Activated naive CD8-positive, alpha-beta T cell treated with anti-CD3 and anti-CD28 coated beads, Interleukin-2, amount 50 U/mL, for 16 hours (primary cell): Measurements from ENCODE around the gene CCR7.

Source experiments
- DNase-seq: peaks from one replicate; pipeline ENCODE4 v3.0.0-alpha.2; 2020; ENCODE audit warnings: low read depth, low spot score

Gene CCR7

DNA sequence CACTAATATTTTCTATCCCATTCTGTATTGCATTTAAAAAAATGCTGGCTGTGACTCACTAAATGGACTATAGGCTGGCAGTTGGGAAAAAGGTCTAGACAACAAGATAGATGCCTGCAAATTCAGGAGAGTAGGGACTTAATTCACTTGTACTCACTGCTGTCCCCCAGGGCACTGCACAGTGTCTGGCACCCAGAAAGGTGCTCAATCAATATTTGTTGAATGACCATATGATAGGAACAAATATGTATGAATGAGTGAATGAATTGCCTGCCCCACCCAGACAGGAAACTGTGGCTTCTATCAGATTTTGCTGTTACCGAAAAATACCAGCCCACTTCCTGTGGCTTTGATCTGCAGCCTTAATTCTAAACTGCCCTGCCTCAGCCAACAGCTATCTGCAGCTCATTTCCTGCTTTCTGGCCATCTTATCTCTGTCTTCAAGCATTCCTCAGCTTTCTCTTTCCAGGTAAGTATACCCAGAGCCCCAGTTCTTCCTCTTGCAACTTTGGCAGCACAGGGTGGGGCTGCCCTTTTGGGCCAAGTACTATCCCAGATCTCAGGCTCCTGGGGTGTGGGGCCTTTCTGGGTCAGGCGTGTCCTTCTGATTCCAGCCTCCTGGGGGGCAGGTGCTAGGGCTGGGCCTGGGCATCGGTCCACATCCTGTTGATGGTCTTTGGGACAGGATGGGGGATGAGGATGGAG is 48.5 kb downstream of the CCR7 start:
- DNase-seq: no peak

DNA sequence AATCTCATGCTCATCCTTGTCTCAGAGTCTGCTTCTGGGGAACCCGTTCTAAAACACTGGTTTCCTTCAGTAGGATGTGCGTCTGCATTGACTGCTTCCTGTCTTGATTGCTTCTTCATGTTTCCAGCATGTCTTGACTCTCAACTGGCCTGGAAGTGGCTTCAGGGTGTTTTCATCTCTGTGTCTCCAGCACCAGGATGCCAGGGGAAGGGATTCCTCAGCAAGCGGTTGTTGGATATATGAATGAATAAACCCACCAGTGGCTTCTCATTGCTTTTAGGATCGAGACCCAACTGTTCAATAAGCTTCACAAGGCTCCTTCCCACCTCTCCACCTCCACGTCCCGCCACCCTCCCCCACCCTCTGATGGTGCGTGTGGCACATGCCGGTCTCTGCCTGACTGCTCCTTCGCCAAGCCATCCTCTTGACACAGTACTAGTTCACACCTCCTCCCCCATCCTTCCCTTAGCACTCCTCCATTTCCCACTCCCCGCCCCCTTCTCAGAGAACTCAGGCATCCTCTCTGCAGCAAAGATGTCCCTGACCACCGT is 49.7 kb downstream of the CCR7 start:
- no peak for DNase-seq

DNA sequence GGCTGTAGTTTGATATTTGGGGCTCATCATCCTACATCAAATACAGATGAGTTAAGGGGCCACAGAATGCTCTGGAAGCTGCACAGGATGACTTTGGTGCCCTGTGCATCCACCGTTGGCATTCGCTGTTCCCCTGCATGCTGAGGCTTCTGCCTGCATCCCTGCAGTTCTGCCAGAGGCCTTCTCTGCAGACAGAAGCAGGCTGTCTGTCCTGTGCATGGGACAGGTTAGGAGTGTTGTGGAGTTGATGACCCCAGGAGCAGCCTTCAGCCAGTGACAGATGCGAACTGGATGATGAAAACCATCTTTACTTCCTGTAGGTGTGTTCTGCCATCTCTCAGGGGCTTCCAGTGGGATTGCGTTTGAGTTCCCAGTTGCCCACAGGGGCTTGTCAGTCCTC is 50.3 kb downstream of the CCR7 start:
- no peak for DNase-seq

DNA sequence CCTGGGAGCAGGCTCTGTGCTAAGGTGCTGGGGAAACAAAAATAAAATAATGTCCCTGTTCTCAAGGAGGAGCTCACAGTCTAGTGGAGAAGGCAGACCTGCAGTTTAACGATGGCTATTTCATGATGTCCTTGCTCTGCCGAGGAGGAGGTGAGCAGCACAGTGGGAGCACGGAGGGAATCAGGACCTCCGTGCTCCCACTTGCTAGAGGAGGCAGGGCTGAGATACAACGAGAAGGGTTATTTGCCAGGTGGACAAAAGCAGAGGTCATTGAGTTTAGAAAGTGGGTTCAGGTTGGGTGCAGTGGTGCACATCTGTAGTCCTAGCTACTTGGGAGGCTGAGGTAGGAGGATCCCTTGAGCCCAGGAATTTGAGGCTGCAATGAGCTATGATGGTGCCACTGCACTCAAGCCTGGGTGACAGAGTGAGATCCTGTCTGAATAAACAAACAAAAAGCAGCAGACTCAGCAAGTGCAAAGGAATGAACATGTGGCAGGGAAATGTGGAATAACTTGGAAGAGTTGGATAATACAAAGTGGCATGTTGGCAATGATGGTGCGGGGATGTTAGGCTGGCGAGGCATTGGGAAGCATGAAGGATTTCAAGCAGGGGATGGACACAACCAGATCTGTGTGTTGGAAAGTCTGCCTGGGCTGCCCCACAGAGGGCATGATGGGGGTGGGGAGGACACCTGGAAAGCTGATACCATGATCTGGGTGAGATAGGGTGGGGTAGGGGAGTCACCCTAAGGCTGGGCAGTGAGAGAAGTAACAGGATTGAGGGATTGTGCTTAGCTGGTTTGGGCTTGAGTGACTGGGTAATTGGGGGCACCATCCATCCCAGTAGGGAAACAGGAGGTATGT is 51.0 kb downstream of the CCR7 start:
- DNase-seq: no peak

DNA sequence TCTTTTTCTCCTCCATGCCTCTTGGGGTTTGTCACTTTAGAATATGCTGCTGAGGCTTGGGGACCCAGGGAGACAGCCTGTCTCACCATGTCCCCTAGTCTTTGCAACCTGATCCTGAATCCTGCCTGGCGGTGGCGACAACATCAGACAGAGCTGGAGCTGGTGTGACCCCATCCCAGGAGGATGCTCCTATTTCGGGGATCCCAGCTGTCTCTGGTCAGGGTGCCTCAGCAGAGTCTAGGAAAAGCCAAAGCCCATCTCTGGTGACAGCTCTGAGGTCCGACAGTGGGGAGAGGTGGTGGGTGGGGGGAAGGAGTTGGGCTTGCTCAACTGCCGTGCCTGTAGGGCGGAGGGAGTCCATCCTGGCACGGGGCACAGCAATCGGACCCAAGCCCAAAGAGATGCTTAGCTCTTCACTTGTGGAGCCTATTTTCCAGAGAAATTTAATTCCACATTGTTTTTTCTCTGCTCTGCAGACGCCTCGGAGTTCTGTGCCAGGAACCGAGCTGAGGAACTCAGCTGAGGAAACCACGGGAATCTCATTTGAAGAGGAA is 53.5 kb downstream of the CCR7 start:
- no peak for DNase-seq

DNA sequence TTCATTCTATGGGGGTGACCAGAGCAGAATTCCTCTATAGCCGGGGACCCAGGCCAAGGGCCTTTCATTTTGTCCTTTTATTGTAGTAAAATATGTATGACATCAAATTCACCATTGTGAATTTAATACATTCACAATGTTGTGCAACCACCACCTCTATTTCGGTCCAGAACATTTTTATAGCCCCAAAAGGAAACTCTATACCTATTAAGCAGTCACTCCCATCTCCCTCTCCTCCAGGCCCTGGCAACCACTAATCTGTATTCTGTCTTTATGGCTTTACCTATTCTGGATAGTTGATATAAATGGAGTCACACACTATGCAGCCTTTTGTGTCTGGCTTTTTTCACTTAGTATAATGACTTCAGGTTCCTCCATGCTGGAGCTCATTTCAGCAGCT is 54.1 kb downstream of the CCR7 start:
- DNase-seq: no peak

DNA sequence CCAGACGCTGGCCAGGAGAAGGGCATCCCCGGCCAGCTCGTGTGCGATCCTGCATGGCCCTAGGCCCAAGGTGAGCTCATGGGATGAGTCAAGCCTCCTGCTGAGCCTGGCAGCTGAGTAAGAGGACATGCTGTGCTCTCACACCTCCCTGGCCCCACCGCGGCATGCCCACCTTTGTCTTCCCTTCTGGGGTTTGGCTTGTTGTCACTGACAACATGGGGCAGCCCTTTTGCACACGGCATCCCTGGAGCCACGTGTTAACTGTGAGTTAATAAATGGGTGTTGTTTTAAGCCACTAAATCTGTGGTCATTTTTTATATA is 55.0 kb downstream of the CCR7 start:
- no peak for DNase-seq

DNA sequence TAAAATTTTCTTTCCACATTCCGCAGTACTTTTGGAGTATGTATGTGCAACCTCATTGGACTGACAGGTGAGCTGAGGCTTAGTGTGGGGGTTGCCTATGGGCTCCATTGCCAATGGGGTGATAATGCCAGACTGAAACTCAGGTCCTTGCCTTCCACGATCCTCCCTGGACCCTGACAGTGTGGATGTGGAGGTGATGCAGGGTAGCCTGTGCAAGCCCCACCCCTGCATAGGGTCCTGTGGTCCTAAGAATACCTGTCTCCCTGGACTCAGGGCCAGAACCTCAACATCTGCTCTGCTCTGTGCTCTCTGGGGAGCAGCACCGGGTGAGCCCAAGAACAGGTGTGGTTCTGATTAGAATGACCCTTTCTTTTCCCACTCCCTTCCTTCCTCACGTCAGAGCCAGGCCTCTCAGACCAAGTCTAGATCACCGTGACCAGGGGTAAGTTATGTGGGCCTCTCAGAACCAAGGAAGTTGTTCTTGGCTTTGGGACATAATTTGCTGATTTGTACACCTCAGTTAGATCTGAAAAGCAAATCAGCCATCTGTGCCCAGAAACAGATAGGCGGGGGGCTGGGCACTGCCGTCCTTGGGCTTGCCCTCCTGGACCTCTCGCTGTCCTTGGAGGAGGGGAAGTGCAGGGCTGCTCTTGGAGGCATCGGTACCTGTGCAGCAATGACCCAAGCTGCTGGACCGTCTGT is 55.5 kb downstream of the CCR7 start:
- no peak for DNase-seq

DNA sequence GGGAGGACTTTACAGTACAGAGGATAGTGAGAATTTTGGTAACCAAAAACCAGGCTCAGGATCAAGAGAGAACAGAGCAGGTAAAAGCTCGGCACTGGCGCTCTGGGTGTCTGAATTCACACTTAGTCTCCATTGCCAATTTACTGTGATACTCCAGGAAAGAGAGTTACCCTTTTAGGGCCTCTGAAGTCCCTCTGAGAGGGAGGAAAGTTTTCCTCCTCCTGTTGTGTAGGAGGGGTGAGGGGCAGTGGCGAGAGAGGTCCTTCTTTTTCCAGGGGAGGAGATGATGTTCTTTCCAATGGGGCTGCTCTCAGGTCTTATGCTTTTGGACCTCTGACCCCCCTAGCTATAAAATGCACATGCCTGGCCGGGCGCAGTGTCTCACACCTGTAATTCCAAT is 58.5 kb downstream of the CCR7 start:
- no peak for DNase-seq
